Fibroblast of pulmonary artery (primary cell): ENCODE measurements around the gene ZDHHC21.
A peak's percentile ranks its signal among the peaks of the same experiment; 100 is the strongest.

ENCODE experiments used
- DNase-seq: peaks from one replicate; pipeline ENCODE4 v3.0.0-alpha.2; 2010; ENCODE audit warnings: low read depth
- H3K4me3 ChIP-seq: replicated peaks from 2 replicates; pipeline ENCODE4 v1.5.1; 2011; ENCODE audit warnings: low read depth, mild to moderate bottlenecking, control low read depth, low read length, moderate library complexity
- CTCF ChIP-seq: IDR thresholded peaks from 2 replicates; pipeline ENCODE4 v1.5.1; 2011; ENCODE audit warnings: mild to moderate bottlenecking, control low read depth, low read length, inconsistent platforms; ENCODE audit errors: missing control alignments

ZDHHC21 gene

GRCh38 chr9:14627513-14627912, 65.7 kb downstream of the ZDHHC21 start:
- no peak for DNase-seq
- no peak overlapping the region for H3K4me3 ChIP-seq
- no peak for TF ChIP-seq CTCF

GRCh38 chr9:14618836-14619420, 74.3 kb downstream of the ZDHHC21 start:
- TF ChIP-seq CTCF: no peak
- no peak for DNase-seq
- no peak overlapping the region for H3K4me3 ChIP-seq

GRCh38 chr9:14616188-14616982, 76.8 kb downstream of the ZDHHC21 start:
- no peak overlapping the region for H3K4me3 ChIP-seq
- DNase-seq: peak; percentile 86
- TF ChIP-seq CTCF: peak; percentile 75

- DNase-seq: no peak
- H3K4me3 ChIP-seq: no peak overlapping the region
- TF ChIP-seq CTCF: no peak
These were observed 84.7 kb downstream of the ZDHHC21 start for GRCh38 chr9:14608540-14608939.

GRCh38 chr9:14597171-14597799, 95.9 kb downstream of the ZDHHC21 start:
- TF ChIP-seq CTCF: no peak
- no peak for DNase-seq
- H3K4me3 ChIP-seq: no peak overlapping the region

- no peak for TF ChIP-seq CTCF
- no peak for DNase-seq
- no peak overlapping the region for H3K4me3 ChIP-seq
These were observed 99.8 kb downstream of the ZDHHC21 start for GRCh38 chr9:14593406-14593805.
